ENCODE results near the gene GALE.

DNA sequence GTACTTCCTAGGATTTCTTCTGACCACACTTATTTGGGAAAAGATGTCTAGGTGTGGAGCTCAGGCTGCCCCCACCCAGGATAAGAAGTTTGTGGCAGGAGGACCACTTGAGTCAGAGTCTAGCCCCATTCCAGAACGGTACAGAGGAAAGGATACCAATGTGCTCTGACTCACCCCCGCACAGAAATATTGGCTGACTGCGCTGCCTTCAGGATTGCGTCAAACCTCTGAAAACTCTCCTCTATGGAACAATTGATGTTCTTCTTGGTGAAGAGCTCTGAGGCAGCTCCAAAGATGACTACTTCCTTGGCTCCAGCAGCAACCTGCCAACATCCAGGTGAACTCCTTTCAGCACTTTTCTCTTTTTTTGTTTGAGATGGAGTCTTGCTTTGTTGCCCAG is 13.5 kb upstream of the GALE start:
- TF ChIP-seq, protein P1, sequence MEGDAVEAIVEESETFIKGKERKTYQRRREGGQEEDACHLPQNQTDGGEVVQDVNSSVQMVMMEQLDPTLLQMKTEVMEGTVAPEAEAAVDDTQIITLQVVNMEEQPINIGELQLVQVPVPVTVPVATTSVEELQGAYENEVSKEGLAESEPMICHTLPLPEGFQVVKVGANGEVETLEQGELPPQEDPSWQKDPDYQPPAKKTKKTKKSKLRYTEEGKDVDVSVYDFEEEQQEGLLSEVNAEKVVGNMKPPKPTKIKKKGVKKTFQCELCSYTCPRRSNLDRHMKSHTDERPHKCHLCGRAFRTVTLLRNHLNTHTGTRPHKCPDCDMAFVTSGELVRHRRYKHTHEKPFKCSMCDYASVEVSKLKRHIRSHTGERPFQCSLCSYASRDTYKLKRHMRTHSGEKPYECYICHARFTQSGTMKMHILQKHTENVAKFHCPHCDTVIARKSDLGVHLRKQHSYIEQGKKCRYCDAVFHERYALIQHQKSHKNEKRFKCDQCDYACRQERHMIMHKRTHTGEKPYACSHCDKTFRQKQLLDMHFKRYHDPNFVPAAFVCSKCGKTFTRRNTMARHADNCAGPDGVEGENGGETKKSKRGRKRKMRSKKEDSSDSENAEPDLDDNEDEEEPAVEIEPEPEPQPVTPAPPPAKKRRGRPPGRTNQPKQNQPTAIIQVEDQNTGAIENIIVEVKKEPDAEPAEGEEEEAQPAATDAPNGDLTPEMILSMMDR (conservative IDR thresholded peaks at IDR 0.05; ENCODE audit: low read length): no peak
- TF ChIP-seq EZH2phosphoT487 (IDR thresholded peaks at IDR 0.05; ENCODE audit: borderline replicate concordance): no peak

Measured in Loucy (cell line).